SK-N-MC (cell line): ENCODE results near the gene TAGAP.

Source experiments
- EZH2 ChIP-seq: fragments of 200-600 bp; sonication (generic); IDR thresholded peaks from one replicate; pipeline ENCODE4 v1.6.1; 2017; ENCODE audit warnings: antibody characterized with exemption
- POLR2AphosphoS5 ChIP-seq: IDR thresholded peaks from 2 replicates; pipeline ENCODE4 v1.6.1; 2012; ENCODE audit warnings: mild to moderate bottlenecking, low read depth, low read length, borderline replicate concordance

- no peak for TF ChIP-seq POLR2AphosphoS5
- no peak for TF ChIP-seq EZH2
These were observed 18.8 kb upstream of the TAGAP start for GRCh38 chr6:159063549-159063948.
